K562 (cell line): ENCODE measurements around the gene GPX5. TPM values are rescaled to one million over a fixed set of nuclear protein-coding genes. Genes with fewer than 3 reads are reported as not detected.

Experiments
- ATF7 ChIP-seq: fragments of 450-650 bp; IDR thresholded peaks from 2 replicates; pipeline ENCODE4 v1.7.1; 2014; ENCODE audit warnings: mild to moderate bottlenecking, moderate library complexity
- CTBP1 ChIP-seq: fragments of 450-650 bp; IDR thresholded peaks from 2 replicates; pipeline ENCODE4 v1.6.1; 2016; ENCODE audit warnings: borderline replicate concordance
- CXXC5 ChIP-seq: fragments of 250-450 bp; sonication (Bioruptor Pico); IDR thresholded peaks from 2 replicates; pipeline ENCODE4 v1.8.0; 2022; ENCODE audit warnings: inconsistent platforms, mild to moderate bottlenecking, moderate library complexity
- DACH1 ChIP-seq: fragments of 450-650 bp; IDR thresholded peaks from 2 replicates; pipeline ENCODE4 v1.6.1; 2018; ENCODE audit not compliant: partially characterized antibody
- DMBX1 ChIP-seq: fragments of 250-450 bp; sonication (Bioruptor Pico); IDR thresholded peaks from 2 replicates; pipeline ENCODE4 v1.8.0; 2022; ENCODE audit warnings: inconsistent platforms, mild to moderate bottlenecking, moderate library complexity, borderline replicate concordance
- ESRRA ChIP-seq: fragments of 450-650 bp; IDR thresholded peaks from 2 replicates; pipeline ENCODE4 v1.6.1; 2014; ENCODE audit warnings: low read depth, mild to moderate bottlenecking, moderate library complexity, borderline replicate concordance
- JUND ChIP-seq, 2 experiments: IDR thresholded peaks; 2 replicates in 1 of 2; 3 replicates in 1 of 2; pipeline ENCODE4 v1.6.1; 2011; ENCODE audit warnings: borderline replicate concordance in 2 of 2, low read depth in 2 of 2, low read length in 2 of 2, improper control_type of control experiment in 1 of 2, missing biosample characterization in 1 of 2, missing genetic modification characterization in 1 of 2, missing genetic modification reagents in 1 of 2
- NONO ChIP-seq, 2 experiments: fragments of 200-400 bp in 1 of 2; fragments of 450-650 bp in 1 of 2; formaldehyde crosslinking in 1 of 2; IDR thresholded peaks; 2 replicates each; pipeline ENCODE4 v1.6.1; 2017; ENCODE audit warnings: low read depth in 2 of 2, mild to moderate bottlenecking in 2 of 2, moderate library complexity in 2 of 2, low read length in 1 of 2
- NR2C1 ChIP-seq, 2 experiments: fragments of 450-650 bp; IDR thresholded peaks; 2 replicates each; pipeline ENCODE4 v1.6.1; 2017; ENCODE audit warnings: mild to moderate bottlenecking in 2 of 2, antibody characterized with exemption in 1 of 2, inconsistent platforms in 1 of 2, missing compliant biosample characterization in 1 of 2, missing genetic modification characterization in 1 of 2
- NR2C2 ChIP-seq, 2 experiments: fragments of 200-800 bp in 1 of 2; sonication (Bioruptor generic) in 1 of 2; sonication (generic) in 1 of 2; formaldehyde crosslinking in 1 of 2; IDR thresholded peaks; 2 replicates each; pipeline versions ENCODE4 v1.6.1 to v1.8.0; 2016 to 2022; ENCODE audit warnings: mild to moderate bottlenecking in 1 of 2, missing compliant biosample characterization in 1 of 2, missing genetic modification characterization in 1 of 2, missing genetic modification reagents in 1 of 2
- TAL1 ChIP-seq: fragments of 450-650 bp; IDR thresholded peaks from 2 replicates; pipeline ENCODE4 v1.6.1; 2016; ENCODE audit warnings: mild to moderate bottlenecking
- TEAD4 ChIP-seq, 2 experiments: sonication (generic) in 1 of 2; formaldehyde crosslinking in 1 of 2; IDR thresholded peaks; 2 replicates each; pipeline versions ENCODE4 v1.6.1 to v1.8.0; 2012 to 2022; ENCODE audit warnings: borderline replicate concordance in 1 of 2, inconsistent platforms in 1 of 2, low read length in 1 of 2, mild to moderate bottlenecking in 1 of 2, missing genetic modification reagents in 1 of 2
- ZFP1 ChIP-seq: fragments of 450-650 bp; formaldehyde crosslinking; IDR thresholded peaks from 2 replicates; pipeline ENCODE4 v1.4.0; 2020; ENCODE audit warnings: mild to moderate bottlenecking, mixed read lengths
- ZNF175 ChIP-seq: fragments of 200-800 bp; sonication (Bioruptor generic); IDR thresholded peaks from 2 replicates; pipeline ENCODE4 v1.6.1; 2016; ENCODE audit warnings: low read depth, mild to moderate bottlenecking, missing genetic modification characterization, missing compliant biosample characterization
- polyA plus RNA-seq, 8 experiments: library from polyadenylated mRNA; depleted of rRNA in 4 of 8; stranded (reverse) in 5 of 8; unstranded in 3 of 8; fragments of >200 nt; fragmentation: Nextera tagmentation in 2 of 8; fragmentation: Illumina TruSeq in 1 of 8; extraction: Ambion mirVana in 2 of 8; extraction: Trizol in 1 of 8; gene quantifications; 2 replicates each; pipeline versions ENCODE4 v1.2.1 to v1.2.3, GENCODE V29; 2011 to 2014; ENCODE audit warnings: inconsistent platforms in 1 of 8, missing spikeins in 1 of 8
- total RNA-seq, 7 experiments: library from RNA; depleted of rRNA in 6 of 7; stranded (reverse); fragments of >200 nt in 6 of 7; fragmentation: Illumina TruSeq in 2 of 7; extraction: Trizol in 2 of 7; gene quantifications; 2 replicates each; pipeline versions ENCODE4 v1.2.1 to v1.2.3, GENCODE V29; 2011 to 2021; ENCODE audit warnings: low replicate concordance in 1 of 7
- TF ChIP-seq, protein P1 (sequence below): fragments of 200-800 bp; sonication (Bioruptor generic); IDR thresholded peaks from 2 replicates; pipeline ENCODE4 v1.6.1; 2017; ENCODE audit warnings: missing genetic modification characterization, missing compliant biosample characterization

GPX5 gene
- total and polyA plus RNA-seq, 9 of the 15 experiments (the other 6 are each of a cell fraction or from before 2014, with no cell fraction given), result 0.07 to 0.18 (median 0.15) TPM; not detected in 6

DNA sequence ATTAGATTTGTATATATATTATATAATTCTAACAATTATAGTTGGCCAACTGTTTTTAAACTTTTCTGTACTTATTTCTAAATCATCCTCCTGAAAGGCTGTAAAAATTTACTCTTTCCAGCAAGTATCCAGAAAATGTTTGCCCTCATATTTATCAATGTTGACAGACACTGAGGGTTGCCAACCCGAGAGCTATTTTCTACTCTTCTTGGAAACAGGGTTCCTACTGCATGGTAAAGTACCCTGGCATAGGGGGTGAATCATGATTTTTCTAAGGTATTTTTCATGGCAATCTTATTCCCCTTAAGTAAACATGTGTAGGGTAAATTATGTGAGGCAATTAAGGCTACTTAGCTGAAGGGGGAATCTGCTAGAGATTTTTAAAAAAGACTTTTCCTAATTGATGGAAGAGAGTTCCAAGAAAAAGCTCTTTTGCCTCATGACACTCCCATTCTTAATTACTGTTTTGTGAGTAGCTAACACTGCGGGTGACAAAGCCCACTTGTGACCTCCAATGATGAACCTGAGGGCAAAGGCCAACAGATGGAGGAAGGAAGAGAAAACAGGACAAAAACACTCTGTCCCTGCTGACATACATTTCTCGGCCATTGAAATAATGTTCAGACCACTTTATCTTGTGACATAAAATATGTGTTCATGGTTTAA lies 37.9 kb downstream of the GPX5 start (continued):
- TF ChIP-seq NR2C1 (IDR thresholded peaks at IDR 0.05) (peak; percentile 84), NR2C1 (tag; IDR thresholded peaks at IDR 0.05) (peak; percentile 85), NONO (IDR thresholded peaks at IDR 0.05; ENCODE audit: low read depth in 2 of 2, low read length in 1 of 2) (no peak), ZFP1 (CRISPR knock-in tag) (no peak), JUND (IDR thresholded peaks at IDR 0.05; ENCODE audit: borderline replicate concordance, low read depth, low read length) (no peak), JUND (tag; IDR thresholded peaks at IDR 0.05; ENCODE audit: borderline replicate concordance, low read depth, low read length) (peak; percentile 40; the same call in 1 of the 3 replicates), CXXC5 (CRISPR knock-in tag) (0 out of 2 replicates have a peak, but pooled peaks have one; percentile 37), DACH1 (peak; percentile 18), ESRRA (peak; percentile 53; the same call in 1 of the 2 replicates), DMBX1 (CRISPR knock-in tag) (peak; percentile 64; the same call in 1 of the 2 replicates), ATF7 (0 out of 2 replicates have a peak, but pooled peaks have one; percentile 26), TAL1 (0 out of 2 replicates have a peak, but pooled peaks have one; percentile 5), CTBP1 (peak; percentile 50; the same call in 1 of the 2 replicates), NR2C2 (CRISPR knock-in tag; IDR thresholded peaks at IDR 0.05) (no peak), NR2C2 (tag; IDR thresholded peaks at IDR 0.05) (peak; percentile 89), ZNF175 (0 out of 2 replicates have a peak, but pooled peaks have one; percentile 55), TEAD4 (IDR thresholded peaks at IDR 0.05; ENCODE audit: low read length) (peak; percentile 7; the same call in 1 of the 2 replicates), TEAD4 (CRISPR knock-in tag; IDR thresholded peaks at IDR 0.05; ENCODE audit: borderline replicate concordance) (no peak)
- TF ChIP-seq, protein P1, sequence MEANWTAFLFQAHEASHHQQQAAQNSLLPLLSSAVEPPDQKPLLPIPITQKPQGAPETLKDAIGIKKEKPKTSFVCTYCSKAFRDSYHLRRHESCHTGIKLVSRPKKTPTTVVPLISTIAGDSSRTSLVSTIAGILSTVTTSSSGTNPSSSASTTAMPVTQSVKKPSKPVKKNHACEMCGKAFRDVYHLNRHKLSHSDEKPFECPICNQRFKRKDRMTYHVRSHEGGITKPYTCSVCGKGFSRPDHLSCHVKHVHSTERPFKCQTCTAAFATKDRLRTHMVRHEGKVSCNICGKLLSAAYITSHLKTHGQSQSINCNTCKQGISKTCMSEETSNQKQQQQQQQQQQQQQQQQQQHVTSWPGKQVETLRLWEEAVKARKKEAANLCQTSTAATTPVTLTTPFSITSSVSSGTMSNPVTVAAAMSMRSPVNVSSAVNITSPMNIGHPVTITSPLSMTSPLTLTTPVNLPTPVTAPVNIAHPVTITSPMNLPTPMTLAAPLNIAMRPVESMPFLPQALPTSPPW (CRISPR knock-in tag), result no peak
